H1 (cell line): Measurements from ENCODE around the gene POU3F2. TPM values are rescaled to one million over a fixed set of nuclear protein-coding genes. Genes with fewer than 3 reads are reported as not detected.

Experiments
- CTCF ChIA-PET: fragments of 300-600 bp; sonication (Branson Sonifier 250); formaldehyde crosslinking; loops from one replicate; lab custom pipeline; 2021; ENCODE audit not compliant: partially characterized antibody; lab: Charles Lee
- POLR2A ChIA-PET: fragments of 300-600 bp; sonication (Branson Sonifier 250); formaldehyde crosslinking; loops from one replicate; lab custom pipeline; 2021; ENCODE audit warnings: inconsistent platforms; ENCODE audit not compliant: partially characterized antibody; lab: Charles Lee
- DNase-seq, 2 experiments: peaks; one replicate each; pipeline versions ENCODE4 v3.0.0 to v3.0.0-alpha.2; 2010 to 2022; ENCODE audit warnings: low spot score in 2 of 2, low read depth in 1 of 2, mixed read lengths in 1 of 2
- FAIRE-seq: peaks from 2 replicates; lab custom pipeline; 2011; peaks lifted over from hg19 to GRCh38; lab: Jason Lieb, UNC
- H2AFZ ChIP-seq: 2 replicates; pipeline ENCODE4 v1.8.1; 2012; ENCODE audit warnings: low read length, inconsistent platforms
- H2AK5ac ChIP-seq: 2 replicates; pipeline ENCODE4 v1.6.1; 2013; ENCODE audit warnings: low read depth, low read length
- H2BK120ac ChIP-seq: replicated peaks from 2 replicates; pipeline ENCODE3; 2013; ENCODE audit warnings: low read depth, low read length, inconsistent platforms
- H2BK12ac ChIP-seq: 2 replicates; pipeline ENCODE4 v1.6.1; 2013; ENCODE audit warnings: low read depth, low read length
- H2BK15ac ChIP-seq: 2 replicates; pipeline ENCODE4 v1.6.1; 2013; ENCODE audit warnings: low read length
- H2BK20ac ChIP-seq: 2 replicates; pipeline ENCODE4 v1.6.1; 2013; ENCODE audit warnings: low read length
- H2BK5ac ChIP-seq: 2 replicates; pipeline ENCODE4 v1.6.1; 2013; ENCODE audit warnings: low read depth, low read length
- H3K14ac ChIP-seq: 2 replicates; pipeline ENCODE4 v1.6.1; 2013; ENCODE audit warnings: inconsistent platforms; ENCODE audit not compliant: insufficient read length
- H3K18ac ChIP-seq: 2 replicates; pipeline ENCODE4 v1.6.1; 2013; ENCODE audit warnings: low read length; ENCODE audit errors: extremely low read depth
- H3K23ac ChIP-seq: 2 replicates; pipeline ENCODE4 v1.6.1; 2013; ENCODE audit warnings: inconsistent platforms; ENCODE audit not compliant: insufficient read length
- H3K23me2 ChIP-seq: 2 replicates; pipeline ENCODE4 v1.6.1; 2013; ENCODE audit warnings: low read depth, low read length
- H3K27ac ChIP-seq: 2 replicates; pipeline ENCODE4 v1.6.1; 2011; ENCODE audit warnings: low read depth, low read length, inconsistent platforms
- H3K27me3 ChIP-seq, 4 experiments: replicated peaks in 1 of 4; 1 replicate in 1 of 4; 2 replicates in 3 of 4; pipeline versions ENCODE4 v1.6.1 to v1.8.1; 2011 to 2013; ENCODE audit warnings: low read length in 3 of 4, mild to moderate bottlenecking in 3 of 4, inconsistent platforms in 2 of 4, mixed read lengths in 2 of 4, moderate library complexity in 1 of 4; ENCODE audit not compliant: control insufficient read depth in 3 of 4, insufficient read depth in 3 of 4; ENCODE audit errors: extremely low read depth in 1 of 4
- H3K36me3 ChIP-seq, 4 experiments: 2 replicates each; pipeline versions ENCODE4 v1.6.1 to v1.8.1; 2011 to 2013; ENCODE audit warnings: mild to moderate bottlenecking in 4 of 4, low read length in 3 of 4, moderate library complexity in 2 of 4, control low read depth in 1 of 4, inconsistent platforms in 1 of 4; ENCODE audit not compliant: insufficient read depth in 4 of 4, control insufficient read depth in 2 of 4
- H3K4ac ChIP-seq: replicated peaks from 2 replicates; pipeline ENCODE3; 2013; ENCODE audit warnings: low read length, low read depth, mixed read lengths, inconsistent platforms; ENCODE audit not compliant: insufficient read length
- H3K4me1 ChIP-seq, 4 experiments: replicated peaks in 1 of 4; 1 replicate in 1 of 4; 2 replicates in 3 of 4; pipeline versions ENCODE4 v1.6.1 to v1.8.1; 2011 to 2013; ENCODE audit warnings: low read length in 3 of 4, inconsistent platforms in 2 of 4, mixed read lengths in 1 of 4; ENCODE audit not compliant: insufficient read depth in 4 of 4, control insufficient read depth in 3 of 4
- H3K4me2 ChIP-seq, 2 experiments: 2 replicates each; pipeline versions ENCODE4 v1.6.1 to v1.8.1; 2011 to 2013; ENCODE audit warnings: low read depth in 2 of 2, low read length in 2 of 2, control low read depth in 1 of 2, inconsistent platforms in 1 of 2, mild to moderate bottlenecking in 1 of 2; ENCODE audit not compliant: insufficient read depth in 1 of 2
- H3K4me3 ChIP-seq, 4 experiments: fragments of 200-600, 300-600 bp in 1 of 4; sonication (generic), shearing (Covaris generic), sonication (Bioruptor Twin) in 1 of 4; 2 replicates each; pipeline versions ENCODE4 v1.5.1 to v1.8.1; 2011 to 2016; ENCODE audit warnings: low read length in 4 of 4, low read depth in 3 of 4, control low read depth in 2 of 4, inconsistent platforms in 2 of 4, mild to moderate bottlenecking in 2 of 4, mixed read lengths in 1 of 4, moderate library complexity in 1 of 4; ENCODE audit not compliant: insufficient read depth in 2 of 4; ENCODE audit errors: extremely low read depth in 1 of 4
- H3K56ac ChIP-seq: replicated peaks from 2 replicates; pipeline ENCODE3; 2013; ENCODE audit warnings: low read depth, mild to moderate bottlenecking, mixed read lengths, low read length, inconsistent platforms; ENCODE audit not compliant: insufficient read length
- H3K79me1 ChIP-seq: 2 replicates; pipeline ENCODE4 v1.6.1; 2013; ENCODE audit warnings: low read depth, low read length, control low read depth
- H3K79me2 ChIP-seq, 2 experiments: 2 replicates each; pipeline versions ENCODE4 v1.6.1 to v1.8.1; 2012 to 2013; ENCODE audit warnings: low read length in 2 of 2, mild to moderate bottlenecking in 2 of 2, inconsistent platforms in 1 of 2; ENCODE audit not compliant: insufficient read depth in 2 of 2, control insufficient read depth in 1 of 2
- H3K9ac ChIP-seq, 4 experiments: replicated peaks in 1 of 4; 1 replicate in 1 of 4; 2 replicates in 3 of 4; pipeline versions ENCODE4 v1.6.1 to v1.8.1; 2011 to 2013; ENCODE audit warnings: low read depth in 3 of 4, low read length in 3 of 4, control low read depth in 2 of 4, mild to moderate bottlenecking in 2 of 4, moderate library complexity in 2 of 4, inconsistent platforms in 1 of 4; ENCODE audit errors: extremely low read depth in 1 of 4
- H3K9me3 ChIP-seq, 2 experiments: 2 replicates each; pipeline versions ENCODE4 v1.6.1 to v1.8.1; 2012 to 2013; ENCODE audit warnings: mild to moderate bottlenecking in 2 of 2, moderate library complexity in 2 of 2, control low read depth in 1 of 2, inconsistent platforms in 1 of 2, low read depth in 1 of 2, low read length in 1 of 2, mixed read lengths in 1 of 2; ENCODE audit not compliant: insufficient read depth in 2 of 2
- H4K20me1 ChIP-seq, 2 experiments: replicated peaks in 1 of 2; 2 replicates each; pipeline versions ENCODE3 to v1.8.1; 2011 to 2013; ENCODE audit warnings: inconsistent platforms in 2 of 2, low read length in 2 of 2, mild to moderate bottlenecking in 1 of 2; ENCODE audit not compliant: insufficient read depth in 2 of 2, control insufficient read depth in 1 of 2
- H4K5ac ChIP-seq: 2 replicates; pipeline ENCODE4 v1.6.1; 2013; ENCODE audit warnings: low read length, low read depth, mixed read lengths, inconsistent platforms; ENCODE audit not compliant: insufficient read length
- H4K8ac ChIP-seq: 2 replicates; pipeline ENCODE4 v1.8.0; 2013; ENCODE audit warnings: mild to moderate bottlenecking, moderate library complexity, low read length, inconsistent platforms; ENCODE audit not compliant: insufficient read depth; ENCODE audit errors: extremely low read depth
- H4K91ac ChIP-seq: replicated peaks from 2 replicates; pipeline ENCODE3; 2013; ENCODE audit warnings: low read length, mixed read lengths, inconsistent platforms; ENCODE audit not compliant: insufficient read length
- CBX8 ChIP-seq: fragments of 300-800, 300-1000 bp; sonication (generic); IDR thresholded peaks from 2 replicates; pipeline ENCODE4 v1.7.1; 2016; ENCODE audit warnings: low read depth, low read length, borderline replicate concordance
- whole genome bisulfite sequencing, 2 experiments: shearing (Covaris generic) in 1 of 2; methylation state at CpG; one replicate each; pipeline versions ENCODE4 v1.1.6 to v1.1.7; 2013 to 2015; ENCODE audit warnings: low lambda C conversion rate in 2 of 2, mixed read lengths in 2 of 2, inconsistent platforms in 1 of 2, low coverage in 1 of 2, missing lambda C conversion rate in 1 of 2; ENCODE audit not compliant: insufficient replicate concordance in 2 of 2, insufficient coverage in 1 of 2, insufficient read length in 1 of 2; ENCODE audit errors: extremely low coverage in 1 of 2, missing lambda C conversion rate in 1 of 2; 5-methylcytosine and 5-hydroxymethylcytosine counted together
- polyA plus RNA-seq, 7 experiments: library from polyadenylated mRNA; depleted of rRNA in 3 of 7; stranded (reverse) in 5 of 7; unstranded in 2 of 7; fragments of >200 nt in 5 of 7; fragments of 200-250 nt in 2 of 7; gene quantifications; 1 replicate in 5 of 7; 2 replicates in 1 of 7; 4 replicates in 1 of 7; pipeline versions ENCODE4 v1.2.1 to v1.2.3, GENCODE V29; 2011 to 2013; ENCODE audit warnings: missing spikeins in 2 of 7, mixed read lengths in 2 of 7
- total RNA-seq: library from RNA; stranded (reverse); fragmentation: NEBNext Ultra II Directional; extraction: Animal tissue kit (Norgen Biotek cat#: 25700); gene quantifications from 2 replicates; pipeline ENCODE4 v1.2.1, GENCODE V29; 2021
- TF ChIP-seq, protein P1 (sequence below): IDR thresholded peaks from 2 replicates; pipeline ENCODE4 v1.6.1; 2012; ENCODE audit warnings: inconsistent platforms

The POU3F2 gene
- total and polyA plus RNA-seq, 2 of the 8 experiments (the other 6 are each of a cell fraction or from before 2014, with no cell fraction given): 0.09 to 0.35 TPM

- Histone ChIP-seq H2BK5ac (no peak overlapping the region), H3K9ac (no peak overlapping the region), H2BK20ac (no peak overlapping the region), H3K4me3 (no peak overlapping the region), H2AK5ac (no peak overlapping the region), H3K4me1 (peaks cover 5 to 11% (median 6%) of the 10 kb centered on the region in 4 experiments), H2AFZ (no peak overlapping the region), H3K56ac (no peak overlapping the region), H4K20me1 (peaks cover 2 to 8% of the 10 kb centered on the region in 2 experiments), H3K4ac (no peak overlapping the region), H4K8ac (no peak overlapping the region), H3K23ac (no peak overlapping the region), H3K79me1 (no peaks in the 10 kb centered on the region), H3K27ac (no peak overlapping the region), H3K27me3 (peaks cover 60 to 91% (median 76%) of the 10 kb centered on the region in 4 experiments), H3K9me3 (no peaks in the 10 kb centered on the region), H3K23me2 (peaks cover 11% of the 10 kb centered on the region), H4K5ac (no peak overlapping the region), H3K36me3 (no peaks in the 10 kb centered on the region; a peak in 1 of 8 replicates), H3K4me2 (no peak overlapping the region), H3K18ac (no peak overlapping the region), H2BK120ac (no peak overlapping the region), H2BK15ac (no peak overlapping the region), H4K91ac (no peak overlapping the region), H2BK12ac (no peak overlapping the region), H3K79me2 (no peaks in the 10 kb centered on the region), H3K14ac (no peak overlapping the region)
- CTCF ChIA-PET: interaction anchor here (0.9 to 3.2 kb wide), 4 partner anchors 11 to 166 kb away, joined by 3 to 13 read pairs (median 3); no protein-coding TSS in a partner anchor
- no peak for FAIRE-seq
- POLR2A ChIA-PET: interaction anchor here (1.4 kb wide), 1 partner anchor 10 kb away, joined by 6 read pairs; no protein-coding TSS in a partner anchor
- WGBS, 2 experiments: 57% methylated on average over 1 of the region's 1 CpG; no CpG with 5 or more reads in 1 of the 2 experiments
- TF ChIP-seq, protein P1, sequence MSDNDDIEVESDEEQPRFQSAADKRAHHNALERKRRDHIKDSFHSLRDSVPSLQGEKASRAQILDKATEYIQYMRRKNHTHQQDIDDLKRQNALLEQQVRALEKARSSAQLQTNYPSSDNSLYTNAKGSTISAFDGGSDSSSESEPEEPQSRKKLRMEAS: no peak
- 0 out of 2 replicates have a peak, but pooled peaks have one; percentile 15 for TF ChIP-seq CBX8
- no peak for DNase-seq
These were observed 4.6 kb downstream of the POU3F2 start for GRCh38 chr6:98838975-98839374.
